GM23248 (cell line): ENCODE measurements around the gene LHFPL2.

ENCODE experiments used
- EZH2 ChIP-seq: fragments of 200-600 bp; sonication (generic); IDR thresholded peaks from 2 replicates; pipeline ENCODE4 v1.6.1; 2018; ENCODE audit warnings: antibody characterized with exemption, mild to moderate bottlenecking; ENCODE audit not compliant: insufficient read depth, poor library complexity, severe bottlenecking
- EZH2phosphoT487 ChIP-seq: fragments of 200-600 bp; sonication (generic); IDR thresholded peaks from 2 replicates; pipeline ENCODE4 v1.6.1; 2018; ENCODE audit warnings: antibody characterized with exemption, moderate library complexity, mild to moderate bottlenecking, low read depth; ENCODE audit not compliant: insufficient read depth

DNA sequence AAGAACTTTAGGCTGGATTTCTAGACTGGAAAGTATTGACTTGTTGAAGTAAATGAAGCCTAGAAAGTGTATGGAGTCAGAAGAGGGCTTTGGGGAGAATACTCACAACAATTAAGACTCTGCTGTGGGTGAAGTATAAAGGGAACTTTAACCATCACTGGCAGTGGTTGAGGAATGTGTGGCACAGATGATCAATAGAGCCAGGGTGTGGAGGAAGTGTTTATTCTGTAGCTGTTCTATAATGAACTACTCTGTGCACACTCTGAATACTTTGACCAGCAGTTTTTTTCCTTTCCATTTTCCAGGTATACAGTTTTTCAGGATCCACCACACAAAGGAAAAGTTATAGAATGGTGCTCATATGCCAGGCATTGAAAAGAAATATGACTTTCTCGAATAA lies 181.4 kb downstream of the LHFPL2 start:
- TF ChIP-seq EZH2 = no peak
- TF ChIP-seq EZH2phosphoT487 = no peak
